GM12875 (cell line): Measurements from ENCODE around the gene LVRN.

Source experiments
- H3K4me3 ChIP-seq: one replicate; pipeline ENCODE4 v1.5.1; 2011; ENCODE audit warnings: low read depth, low read length, control low read depth
- TF ChIP-seq, protein P1 (sequence below): IDR thresholded peaks from 2 replicates; pipeline ENCODE4 v1.5.1; 2011; ENCODE audit warnings: low read depth, mild to moderate bottlenecking, control low read depth, inconsistent platforms, low read length, moderate library complexity, borderline replicate concordance; ENCODE audit not compliant: insufficient read depth

LVRN gene

DNA sequence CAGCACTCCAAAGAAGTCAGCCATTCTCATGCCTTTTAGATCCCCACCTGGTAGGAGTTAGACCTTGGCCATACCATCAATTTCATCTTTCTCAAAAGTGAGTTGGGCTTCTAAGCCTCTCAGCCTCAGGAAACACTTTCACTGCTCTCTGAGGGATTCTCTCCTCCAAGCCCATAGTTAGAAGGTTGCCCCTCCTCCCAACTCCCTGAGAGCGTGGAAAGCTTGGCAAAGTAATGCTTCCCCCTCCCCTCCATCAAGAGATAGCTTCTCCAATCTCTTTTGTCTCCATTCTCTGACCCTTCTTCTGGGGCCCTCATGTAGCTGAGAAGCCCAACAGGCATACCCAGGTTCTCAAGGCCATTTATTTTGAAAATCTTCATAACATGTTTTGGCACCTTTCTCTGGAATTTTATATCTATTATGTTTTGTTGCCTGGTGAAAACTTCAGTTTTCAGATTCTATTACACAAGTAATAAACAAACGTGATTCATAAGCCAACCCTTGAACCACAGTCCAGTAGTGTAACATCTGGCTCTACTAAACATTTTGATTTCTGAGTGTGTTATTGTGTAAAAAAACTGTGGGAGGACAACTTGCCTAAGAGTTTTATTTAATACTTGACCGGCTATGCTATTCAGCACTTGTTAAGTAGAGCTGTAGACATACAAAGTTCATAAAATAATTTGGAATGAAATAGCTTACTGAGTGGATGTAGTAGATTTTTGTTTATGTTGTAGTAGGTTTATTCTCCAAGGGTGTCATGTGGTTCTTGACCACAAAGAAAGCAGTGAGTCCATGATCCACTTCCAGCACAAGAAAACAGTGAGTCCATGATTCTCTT is 17.1 kb downstream of the LVRN start:
- TF ChIP-seq, protein P1, sequence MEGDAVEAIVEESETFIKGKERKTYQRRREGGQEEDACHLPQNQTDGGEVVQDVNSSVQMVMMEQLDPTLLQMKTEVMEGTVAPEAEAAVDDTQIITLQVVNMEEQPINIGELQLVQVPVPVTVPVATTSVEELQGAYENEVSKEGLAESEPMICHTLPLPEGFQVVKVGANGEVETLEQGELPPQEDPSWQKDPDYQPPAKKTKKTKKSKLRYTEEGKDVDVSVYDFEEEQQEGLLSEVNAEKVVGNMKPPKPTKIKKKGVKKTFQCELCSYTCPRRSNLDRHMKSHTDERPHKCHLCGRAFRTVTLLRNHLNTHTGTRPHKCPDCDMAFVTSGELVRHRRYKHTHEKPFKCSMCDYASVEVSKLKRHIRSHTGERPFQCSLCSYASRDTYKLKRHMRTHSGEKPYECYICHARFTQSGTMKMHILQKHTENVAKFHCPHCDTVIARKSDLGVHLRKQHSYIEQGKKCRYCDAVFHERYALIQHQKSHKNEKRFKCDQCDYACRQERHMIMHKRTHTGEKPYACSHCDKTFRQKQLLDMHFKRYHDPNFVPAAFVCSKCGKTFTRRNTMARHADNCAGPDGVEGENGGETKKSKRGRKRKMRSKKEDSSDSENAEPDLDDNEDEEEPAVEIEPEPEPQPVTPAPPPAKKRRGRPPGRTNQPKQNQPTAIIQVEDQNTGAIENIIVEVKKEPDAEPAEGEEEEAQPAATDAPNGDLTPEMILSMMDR, result no peak
- H3K4me3 ChIP-seq, result no peak overlapping the region

DNA sequence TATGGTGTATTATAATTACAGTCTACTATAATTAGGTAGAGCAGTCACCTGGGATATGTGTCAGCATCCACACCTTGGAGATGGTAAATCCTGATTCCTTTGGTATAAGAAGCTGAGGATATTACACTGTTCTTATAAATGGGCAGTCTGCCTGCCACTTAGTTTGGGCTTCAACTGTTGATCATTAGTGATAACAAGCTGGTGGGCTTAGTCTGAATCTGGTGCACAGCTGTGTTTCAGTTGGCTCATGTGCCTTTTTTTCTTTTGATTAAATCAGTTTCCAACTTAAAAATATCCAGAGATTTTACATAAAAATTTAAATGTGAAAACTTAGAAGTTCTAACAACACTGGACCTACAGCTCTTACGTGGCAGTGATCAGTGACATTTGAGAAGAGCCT is 21.2 kb downstream of the LVRN start:
- TF ChIP-seq, protein P1, result no peak
- H3K4me3 ChIP-seq, result no peak overlapping the region

DNA sequence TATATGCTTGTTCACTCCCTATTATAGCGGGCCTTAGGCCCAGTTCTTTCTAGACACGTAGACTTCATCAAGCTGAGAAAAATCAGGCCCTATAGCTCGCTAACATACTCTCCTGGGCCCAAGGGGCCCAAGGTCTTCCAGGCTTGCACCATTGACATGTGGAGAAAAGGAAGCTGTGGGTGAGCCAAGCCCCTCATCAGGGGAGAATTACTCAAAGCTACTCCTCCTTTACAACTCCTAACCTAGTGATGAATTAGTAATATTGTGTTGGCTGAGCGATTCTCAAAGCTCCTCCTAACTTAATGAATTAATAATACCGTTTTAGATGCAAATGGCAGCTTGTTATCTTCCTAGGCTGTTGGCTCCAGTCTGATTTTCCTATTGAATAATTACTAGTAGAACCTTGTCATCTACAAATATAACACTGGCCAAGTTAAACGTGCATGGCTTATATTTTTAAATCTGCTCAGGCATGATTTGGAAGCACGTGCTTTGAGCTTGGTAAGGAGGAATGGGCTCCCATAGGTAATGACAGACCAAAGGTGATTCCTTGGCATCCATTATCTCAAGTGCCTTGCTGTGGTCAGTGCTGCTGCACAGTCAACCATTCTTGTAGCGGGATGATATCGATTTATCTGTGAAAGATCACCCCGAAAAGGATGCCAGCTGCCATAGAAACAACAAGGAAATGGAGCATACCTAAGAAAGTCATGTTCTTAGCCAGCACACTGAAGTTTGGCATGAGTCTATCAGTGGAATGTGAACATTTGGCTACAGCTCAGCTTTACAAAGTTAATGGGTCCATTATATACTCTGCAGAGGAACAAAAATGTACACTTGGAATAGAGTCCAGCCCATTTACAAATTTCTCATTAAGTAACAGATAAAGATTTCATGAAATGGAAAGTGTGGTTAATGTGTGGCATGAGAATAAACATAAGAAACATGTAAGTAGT is 23.8 kb downstream of the LVRN start:
- TF ChIP-seq, protein P1, result no peak
- no peak overlapping the region for H3K4me3 ChIP-seq

DNA sequence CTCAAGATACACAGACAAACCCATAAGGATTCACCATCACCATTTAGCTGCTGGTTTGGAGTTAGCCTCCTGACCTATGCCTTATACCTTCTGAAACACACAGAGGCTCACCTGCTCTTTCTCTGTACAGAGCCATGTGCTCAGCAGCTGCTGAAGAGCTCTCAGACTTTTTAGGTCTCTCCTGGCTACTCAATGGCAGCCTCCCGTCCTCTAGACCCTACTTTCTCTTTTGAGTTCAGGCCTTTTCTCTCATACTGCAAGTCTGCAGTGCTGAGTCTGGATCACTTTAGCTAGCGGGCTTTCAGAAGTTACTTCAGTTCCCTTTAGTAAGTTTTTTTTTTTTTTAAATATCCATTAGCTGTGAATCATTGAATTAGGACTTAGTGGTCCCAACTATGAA is 25.7 kb downstream of the LVRN start:
- H3K4me3 ChIP-seq, result no peak overlapping the region
- TF ChIP-seq, protein P1, result no peak

DNA sequence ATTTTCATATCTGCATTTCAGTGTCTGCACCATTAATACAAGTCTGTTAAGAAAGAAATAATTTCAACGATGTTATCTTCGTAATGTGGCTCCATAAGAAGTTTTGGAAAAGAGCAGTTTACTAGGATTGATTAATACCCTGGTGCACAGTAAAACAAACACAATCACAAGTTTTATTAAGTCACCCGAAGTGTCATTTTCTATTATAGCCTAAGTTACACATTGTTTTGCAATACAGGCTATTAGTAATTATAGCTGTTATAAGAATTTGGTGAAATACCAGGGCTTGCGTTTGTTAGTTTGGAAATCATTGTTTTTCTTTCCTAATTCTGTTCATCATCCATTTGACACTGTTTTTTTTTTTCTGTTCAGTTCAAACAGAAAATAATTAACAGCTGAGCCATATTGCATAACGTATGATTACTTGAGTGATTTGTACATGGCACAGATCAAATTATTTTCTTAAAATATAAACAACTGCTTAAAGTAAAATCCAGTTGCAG is 30.6 kb downstream of the LVRN start:
- TF ChIP-seq, protein P1, result no peak
- no peak overlapping the region for H3K4me3 ChIP-seq

DNA sequence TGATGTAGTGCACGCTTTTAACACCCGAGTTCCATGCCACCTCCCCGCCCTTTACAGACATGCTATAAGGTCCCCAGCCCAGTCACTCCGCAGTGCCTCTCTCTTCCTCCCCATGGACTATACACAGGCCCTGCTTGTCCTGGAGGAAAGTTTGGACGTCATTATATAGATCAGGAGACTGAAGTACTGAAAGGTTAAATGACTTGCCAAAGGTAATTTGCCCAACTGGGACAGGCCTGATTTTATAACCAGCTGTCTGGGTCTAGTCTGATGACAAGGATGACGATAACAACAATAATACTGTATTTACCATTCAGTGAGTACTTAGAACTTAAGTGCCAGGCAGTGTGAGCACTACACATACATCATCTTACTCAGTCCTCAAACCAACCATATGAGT is 33.1 kb downstream of the LVRN start:
- H3K4me3 ChIP-seq, result no peak overlapping the region
- TF ChIP-seq, protein P1, result no peak
